ENCODE measurements around the gene NUDT17.

Gene NUDT17

GRCh38 chr1:145845514-145846161, at the start of gene NUDT17 (continued):
- TF ChIP-seq ZBTB7A (tag by site-specific recombination; IDR thresholded peaks at IDR 0.05; ENCODE audit: low read depth) = no peak
- TF ChIP-seq KLF16 (tag by site-specific recombination; IDR thresholded peaks at IDR 0.05) = peak; percentile 69; the same call in 1 of the 2 replicates
- no peak for TF ChIP-seq ZBTB1 (tag by site-specific recombination; IDR thresholded peaks at IDR 0.05)
- TF ChIP-seq TRIM28 (IDR thresholded peaks at IDR 0.05; ENCODE audit: borderline replicate concordance, low read length) = peak; percentile 41; the same call in 1 of the 2 replicates
- TF ChIP-seq ZNF621 (tag by site-specific recombination; IDR thresholded peaks at IDR 0.05) = no peak
- no peak for TF ChIP-seq ZNF777 (tag by site-specific recombination; IDR thresholded peaks at IDR 0.05; ENCODE audit: borderline replicate concordance)
- TF ChIP-seq ZNF132 (tag by site-specific recombination; IDR thresholded peaks at IDR 0.05; ENCODE audit: borderline replicate concordance) = no peak
- TF ChIP-seq ZNF146 (tag by site-specific recombination; IDR thresholded peaks at IDR 0.05) = no peak
- TF ChIP-seq ZNF670 (tag by site-specific recombination; IDR thresholded peaks at IDR 0.05; ENCODE audit: low read depth) = no peak
- peak; percentile 47 for TF ChIP-seq KLF1 (tag by site-specific recombination; IDR thresholded peaks at IDR 0.05)
- no peak for TF ChIP-seq ZNF23 (tag by site-specific recombination; IDR thresholded peaks at IDR 0.05; ENCODE audit: borderline replicate concordance)
- peak; percentile 88 for TF ChIP-seq YY1 (tag by site-specific recombination; IDR thresholded peaks at IDR 0.05)
- TF ChIP-seq ZNF274 (IDR thresholded peaks at IDR 0.05; ENCODE audit: low read length) = no peak
- no peak for TF ChIP-seq ZNF274 (tag by site-specific recombination; IDR thresholded peaks at IDR 0.05; ENCODE audit: borderline replicate concordance)
- TF ChIP-seq KLF8 (tag by site-specific recombination; IDR thresholded peaks at IDR 0.05) = peak; percentile 27; the same call in 1 of the 2 replicates
- TF ChIP-seq ZBTB20 (tag by site-specific recombination; IDR thresholded peaks at IDR 0.05) = peak; percentile 75
- no peak for TF ChIP-seq ZNF366 (tag by site-specific recombination; conservative IDR thresholded peaks at IDR 0.05)
- peak; percentile 36 for TF ChIP-seq SP2 (tag by site-specific recombination; IDR thresholded peaks at IDR 0.05)
- TF ChIP-seq ZNF423 (tag by site-specific recombination; IDR thresholded peaks at IDR 0.05) = no peak
- no peak for TF ChIP-seq HOXD13 (CRISPR knock-in tag; IDR thresholded peaks at IDR 0.05; ENCODE audit: borderline replicate concordance)
- TF ChIP-seq ZNF214 (tag by site-specific recombination; IDR thresholded peaks at IDR 0.05; ENCODE audit: borderline replicate concordance) = no peak
- no peak for TF ChIP-seq ZNF664 (tag by site-specific recombination; IDR thresholded peaks at IDR 0.05)
- TF ChIP-seq ZNF747 (tag by site-specific recombination; IDR thresholded peaks at IDR 0.05) = no peak
- no peak for TF ChIP-seq ZNF580 (tag by site-specific recombination; IDR thresholded peaks at IDR 0.05)
- TF ChIP-seq KLF17 (tag by site-specific recombination; IDR thresholded peaks at IDR 0.05) = 0 out of 2 replicates have a peak, but pooled peaks have one; percentile 26
- peak; percentile 63 for TF ChIP-seq GLIS2 (tag by site-specific recombination; IDR thresholded peaks at IDR 0.05)
- TF ChIP-seq ZNF302 (tag by site-specific recombination; IDR thresholded peaks at IDR 0.05; ENCODE audit: low read depth) = no peak
- TF ChIP-seq, protein P1, sequence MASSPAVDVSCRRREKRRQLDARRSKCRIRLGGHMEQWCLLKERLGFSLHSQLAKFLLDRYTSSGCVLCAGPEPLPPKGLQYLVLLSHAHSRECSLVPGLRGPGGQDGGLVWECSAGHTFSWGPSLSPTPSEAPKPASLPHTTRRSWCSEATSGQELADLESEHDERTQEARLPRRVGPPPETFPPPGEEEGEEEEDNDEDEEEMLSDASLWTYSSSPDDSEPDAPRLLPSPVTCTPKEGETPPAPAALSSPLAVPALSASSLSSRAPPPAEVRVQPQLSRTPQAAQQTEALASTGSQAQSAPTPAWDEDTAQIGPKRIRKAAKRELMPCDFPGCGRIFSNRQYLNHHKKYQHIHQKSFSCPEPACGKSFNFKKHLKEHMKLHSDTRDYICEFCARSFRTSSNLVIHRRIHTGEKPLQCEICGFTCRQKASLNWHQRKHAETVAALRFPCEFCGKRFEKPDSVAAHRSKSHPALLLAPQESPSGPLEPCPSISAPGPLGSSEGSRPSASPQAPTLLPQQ (tag by site-specific recombination; IDR thresholded peaks at IDR 0.05) = no peak; the same call in 1 of the 2 replicates
- peak; percentile 69 for TF ChIP-seq ZNF76 (tag by site-specific recombination; IDR thresholded peaks at IDR 0.05; ENCODE audit: borderline replicate concordance, low read depth)
- no peak for TF ChIP-seq ZNF521 (tag by site-specific recombination; IDR thresholded peaks at IDR 0.05)
- TF ChIP-seq, protein P2, sequence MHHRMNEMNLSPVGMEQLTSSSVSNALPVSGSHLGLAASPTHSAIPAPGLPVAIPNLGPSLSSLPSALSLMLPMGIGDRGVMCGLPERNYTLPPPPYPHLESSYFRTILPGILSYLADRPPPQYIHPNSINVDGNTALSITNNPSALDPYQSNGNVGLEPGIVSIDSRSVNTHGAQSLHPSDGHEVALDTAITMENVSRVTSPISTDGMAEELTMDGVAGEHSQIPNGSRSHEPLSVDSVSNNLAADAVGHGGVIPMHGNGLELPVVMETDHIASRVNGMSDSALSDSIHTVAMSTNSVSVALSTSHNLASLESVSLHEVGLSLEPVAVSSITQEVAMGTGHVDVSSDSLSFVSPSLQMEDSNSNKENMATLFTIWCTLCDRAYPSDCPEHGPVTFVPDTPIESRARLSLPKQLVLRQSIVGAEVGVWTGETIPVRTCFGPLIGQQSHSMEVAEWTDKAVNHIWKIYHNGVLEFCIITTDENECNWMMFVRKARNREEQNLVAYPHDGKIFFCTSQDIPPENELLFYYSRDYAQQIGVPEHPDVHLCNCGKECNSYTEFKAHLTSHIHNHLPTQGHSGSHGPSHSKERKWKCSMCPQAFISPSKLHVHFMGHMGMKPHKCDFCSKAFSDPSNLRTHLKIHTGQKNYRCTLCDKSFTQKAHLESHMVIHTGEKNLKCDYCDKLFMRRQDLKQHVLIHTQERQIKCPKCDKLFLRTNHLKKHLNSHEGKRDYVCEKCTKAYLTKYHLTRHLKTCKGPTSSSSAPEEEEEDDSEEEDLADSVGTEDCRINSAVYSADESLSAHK (tag by site-specific recombination; IDR thresholded peaks at IDR 0.05) = no peak
- TF ChIP-seq ZNF140 (tag by site-specific recombination; IDR thresholded peaks at IDR 0.05) = no peak
- no peak for TF ChIP-seq ZFP3 (tag by site-specific recombination; IDR thresholded peaks at IDR 0.05; ENCODE audit: low read depth)
- no peak for TF ChIP-seq ZNF610 (tag by site-specific recombination; IDR thresholded peaks at IDR 0.05; ENCODE audit: borderline replicate concordance)
- TF ChIP-seq, protein P3, sequence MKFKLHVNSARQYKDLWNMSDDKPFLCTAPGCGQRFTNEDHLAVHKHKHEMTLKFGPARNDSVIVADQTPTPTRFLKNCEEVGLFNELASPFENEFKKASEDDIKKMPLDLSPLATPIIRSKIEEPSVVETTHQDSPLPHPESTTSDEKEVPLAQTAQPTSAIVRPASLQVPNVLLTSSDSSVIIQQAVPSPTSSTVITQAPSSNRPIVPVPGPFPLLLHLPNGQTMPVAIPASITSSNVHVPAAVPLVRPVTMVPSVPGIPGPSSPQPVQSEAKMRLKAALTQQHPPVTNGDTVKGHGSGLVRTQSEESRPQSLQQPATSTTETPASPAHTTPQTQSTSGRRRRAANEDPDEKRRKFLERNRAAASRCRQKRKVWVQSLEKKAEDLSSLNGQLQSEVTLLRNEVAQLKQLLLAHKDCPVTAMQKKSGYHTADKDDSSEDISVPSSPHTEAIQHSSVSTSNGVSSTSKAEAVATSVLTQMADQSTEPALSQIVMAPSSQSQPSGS (tag by site-specific recombination; IDR thresholded peaks at IDR 0.05; ENCODE audit: low read depth) = no peak
- no peak for TF ChIP-seq YY2 (tag by site-specific recombination; IDR thresholded peaks at IDR 0.05)
